Breast epithelium (tissue), 3 donors: ENCODE results near the gene CEP112.
"Not testable (repeated sequence)": the region's sequence is repeated elsewhere in the genome, so short reads cannot be mapped to it uniquely, and the experiment has no call there.

Experiments
- POLR2A ChIP-seq: fragments of 450-650 bp; IDR thresholded peaks from one replicate; pipeline ENCODE4 v1.6.1; 2016; ENCODE audit warnings: antibody characterized with exemption, mild to moderate bottlenecking, moderate library complexity
- POLR2AphosphoS5 ChIP-seq, 3 donors: sonication (generic); formaldehyde crosslinking; IDR thresholded peaks; one replicate each; pipeline ENCODE4 v1.6.1; 2017; ENCODE audit warnings: antibody characterized with exemption in 3 of 3
- TF ChIP-seq, protein P1 (sequence below), 3 donors: fragments of 450-650 bp; IDR thresholded peaks; one replicate each; pipeline ENCODE4 v1.5.1; 2016 to 2017; ENCODE audit warnings: antibody characterized with exemption in 3 of 3, mild to moderate bottlenecking in 3 of 3, moderate library complexity in 3 of 3

DNA sequence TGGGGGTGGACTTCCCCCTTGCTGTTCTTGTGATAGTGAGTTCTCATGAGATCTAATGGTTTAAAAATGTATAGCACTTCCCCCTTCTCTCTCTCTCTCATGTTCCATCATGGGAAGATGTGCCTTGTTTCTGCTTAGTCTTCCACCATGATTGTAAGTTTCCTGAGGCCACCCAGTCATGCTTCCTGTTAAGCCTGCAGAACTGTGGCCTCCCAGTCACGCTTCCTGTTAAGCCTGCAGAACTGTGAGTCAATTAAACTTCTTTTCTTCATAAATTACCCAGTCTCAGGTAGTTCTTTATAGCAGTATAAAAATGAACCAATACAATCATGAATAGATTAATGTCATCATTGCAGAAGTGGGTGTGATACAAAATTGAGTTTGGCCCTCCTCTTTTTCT lies 383.4 kb downstream of the CEP112 start:
- TF ChIP-seq, protein P1, sequence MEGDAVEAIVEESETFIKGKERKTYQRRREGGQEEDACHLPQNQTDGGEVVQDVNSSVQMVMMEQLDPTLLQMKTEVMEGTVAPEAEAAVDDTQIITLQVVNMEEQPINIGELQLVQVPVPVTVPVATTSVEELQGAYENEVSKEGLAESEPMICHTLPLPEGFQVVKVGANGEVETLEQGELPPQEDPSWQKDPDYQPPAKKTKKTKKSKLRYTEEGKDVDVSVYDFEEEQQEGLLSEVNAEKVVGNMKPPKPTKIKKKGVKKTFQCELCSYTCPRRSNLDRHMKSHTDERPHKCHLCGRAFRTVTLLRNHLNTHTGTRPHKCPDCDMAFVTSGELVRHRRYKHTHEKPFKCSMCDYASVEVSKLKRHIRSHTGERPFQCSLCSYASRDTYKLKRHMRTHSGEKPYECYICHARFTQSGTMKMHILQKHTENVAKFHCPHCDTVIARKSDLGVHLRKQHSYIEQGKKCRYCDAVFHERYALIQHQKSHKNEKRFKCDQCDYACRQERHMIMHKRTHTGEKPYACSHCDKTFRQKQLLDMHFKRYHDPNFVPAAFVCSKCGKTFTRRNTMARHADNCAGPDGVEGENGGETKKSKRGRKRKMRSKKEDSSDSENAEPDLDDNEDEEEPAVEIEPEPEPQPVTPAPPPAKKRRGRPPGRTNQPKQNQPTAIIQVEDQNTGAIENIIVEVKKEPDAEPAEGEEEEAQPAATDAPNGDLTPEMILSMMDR (IDR thresholded peaks at IDR 0.05), result not testable (repeated sequence)
- not testable (repeated sequence) for TF ChIP-seq POLR2AphosphoS5 (IDR thresholded peaks at IDR 0.05); POLR2A
